ENCODE data around the gene TDP1. TPM values are rescaled to one million over a fixed set of nuclear protein-coding genes. Genes with fewer than 3 reads are reported as not detected.

TDP1 gene
- total RNA-seq, 2 experiments from 2014 or later = 51.9 to 59.8 TPM

DNA sequence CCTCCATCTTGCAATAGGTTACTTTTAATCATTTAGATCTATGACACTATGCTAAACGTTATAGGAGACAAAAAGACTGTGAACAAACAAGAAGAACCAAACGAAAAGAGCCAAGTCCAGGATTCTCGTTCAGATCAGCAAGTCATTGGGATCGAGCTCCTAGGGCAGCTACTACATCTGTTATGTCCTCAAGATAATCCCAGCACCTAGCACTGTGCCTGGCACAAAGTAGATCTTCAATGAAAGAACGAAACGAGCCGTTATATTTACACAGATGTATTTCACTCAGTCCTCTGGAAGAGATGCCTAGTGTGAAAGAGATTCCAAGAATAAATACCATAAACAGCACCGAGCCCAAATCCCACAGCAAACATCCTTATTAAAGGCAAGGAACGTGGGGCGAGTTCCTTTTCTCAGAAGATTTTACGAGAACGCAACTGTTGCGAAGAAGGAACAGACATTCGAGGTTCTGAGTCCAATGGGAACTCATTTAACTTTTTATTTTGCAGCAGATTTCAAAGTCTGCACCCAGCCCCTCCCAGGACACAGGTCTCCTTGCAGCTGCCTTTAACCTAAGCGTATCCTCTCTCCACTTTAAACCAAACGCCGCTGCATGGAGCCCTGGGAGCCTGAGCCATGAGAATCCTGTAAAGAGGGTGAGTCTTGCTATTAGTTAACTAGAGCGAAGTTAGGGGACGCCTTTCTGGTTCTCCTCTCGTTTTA lies 544 bp upstream of the TDP1 start:
- DNase-seq (no peak), ATAC-seq (ENCODE audit: poor library complexity) (peak; percentile 11)
- TF ChIP-seq, protein P1, sequence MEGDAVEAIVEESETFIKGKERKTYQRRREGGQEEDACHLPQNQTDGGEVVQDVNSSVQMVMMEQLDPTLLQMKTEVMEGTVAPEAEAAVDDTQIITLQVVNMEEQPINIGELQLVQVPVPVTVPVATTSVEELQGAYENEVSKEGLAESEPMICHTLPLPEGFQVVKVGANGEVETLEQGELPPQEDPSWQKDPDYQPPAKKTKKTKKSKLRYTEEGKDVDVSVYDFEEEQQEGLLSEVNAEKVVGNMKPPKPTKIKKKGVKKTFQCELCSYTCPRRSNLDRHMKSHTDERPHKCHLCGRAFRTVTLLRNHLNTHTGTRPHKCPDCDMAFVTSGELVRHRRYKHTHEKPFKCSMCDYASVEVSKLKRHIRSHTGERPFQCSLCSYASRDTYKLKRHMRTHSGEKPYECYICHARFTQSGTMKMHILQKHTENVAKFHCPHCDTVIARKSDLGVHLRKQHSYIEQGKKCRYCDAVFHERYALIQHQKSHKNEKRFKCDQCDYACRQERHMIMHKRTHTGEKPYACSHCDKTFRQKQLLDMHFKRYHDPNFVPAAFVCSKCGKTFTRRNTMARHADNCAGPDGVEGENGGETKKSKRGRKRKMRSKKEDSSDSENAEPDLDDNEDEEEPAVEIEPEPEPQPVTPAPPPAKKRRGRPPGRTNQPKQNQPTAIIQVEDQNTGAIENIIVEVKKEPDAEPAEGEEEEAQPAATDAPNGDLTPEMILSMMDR (IDR thresholded peaks at IDR 0.05) = no peak
- peak overlapping the region; percentile 74 for H3K4me3 ChIP-seq (ENCODE audit: low read length)
- Mint-ChIP-seq H3K4me3 (peak overlapping the region; percentile 88), H3K27ac (peak overlapping the region; percentile 99), H3K36me3 (ENCODE audit: low read depth) (peaks cover 42% of the 10 kb centered on the region), H3K27me3 (no peaks in the 10 kb centered on the region), H3K9me3 (no peaks in the 10 kb centered on the region), H3K4me1 (ENCODE audit: low read depth) (peaks cover 47% of the 10 kb centered on the region)
- no peaks in the 10 kb centered on the region for H3K9me3 ChIP-seq (ENCODE audit: control insufficient read depth in 1 of 2, insufficient read depth in 1 of 2, low read length in 2 of 2)
- intact Hi-C loops (cut with DNase I, micrococcal nuclease) = loop anchor here (1.0 to 10.0 kb wide), 11 partner anchors 302 to 1390 kb away; partner anchors contain the start of genes FOXN3 (in 2 of the 2), EML5 (in 1 of the 2), NRDE2 (in 1 of the 2) and PSMC1 (in 1 of the 2)
- H3K4me1 ChIP-seq (ENCODE audit: insufficient read depth, low read length) = peaks cover 42% of the 10 kb centered on the region
- H3K36me3 ChIP-seq (ENCODE audit: insufficient read depth, low read length) = peaks cover 11% of the 10 kb centered on the region
- H3K27me3 ChIP-seq (ENCODE audit: control insufficient read depth in 1 of 2, insufficient read depth in 2 of 2, low read length in 2 of 2) = no peaks in the 10 kb centered on the region
- POLR2A ChIA-PET = interaction anchor here (0.6 to 2.2 kb wide), 7 partner anchors 13 to 803 kb away, joined by 3 to 16 read pairs (median 6); no protein-coding TSS in a partner anchor
- peak overlapping the region in 1 of 2 donors; percentile 40 for H3K27ac ChIP-seq (ENCODE audit: low read depth in 1 of 2, low read length in 2 of 2)
- CTCF ChIA-PET = interaction anchor here (2.8 to 3.5 kb wide), 2 partner anchors 16 to 18 kb away, joined by 14 to 21 read pairs; no protein-coding TSS in a partner anchor

DNA sequence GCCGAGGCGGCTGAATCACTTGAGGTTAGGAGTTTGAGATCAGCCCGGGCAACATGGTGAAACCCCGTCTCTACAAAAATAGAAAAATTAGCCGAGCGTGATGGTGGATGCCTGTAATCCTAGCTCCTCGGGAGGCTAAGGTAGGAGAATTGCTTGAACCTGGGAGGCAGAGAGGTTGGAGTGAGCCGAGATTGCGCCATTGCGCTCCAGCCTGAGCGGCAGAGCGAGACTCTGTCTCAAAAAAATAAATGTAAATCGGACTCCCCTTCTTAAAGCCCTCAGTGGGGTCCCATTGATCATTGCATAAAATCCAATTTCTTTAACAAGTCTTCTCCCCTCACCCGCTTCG lies 908 bp downstream of the TDP1 start:
- ChIA-PET CTCF (interaction anchor here (2.8 to 3.5 kb wide), 2 partner anchors 16 to 17 kb away, joined by 14 to 21 read pairs; no protein-coding TSS in a partner anchor), POLR2A (interaction anchor here (0.7 to 2.2 kb wide), 8 partner anchors 9 to 802 kb away, joined by 3 to 16 read pairs (median 6); partner anchors contain the start of gene PSMC1)
- Histone ChIP-seq H3K36me3 (ENCODE audit: insufficient read depth, low read length) (peaks cover 11% of the 10 kb centered on the region), H3K27ac (ENCODE audit: low read depth in 1 of 2, low read length in 2 of 2) (peak overlapping the region; percentile 97 to 98), H3K27me3 (ENCODE audit: control insufficient read depth in 1 of 2, insufficient read depth in 2 of 2, low read length in 2 of 2) (no peaks in the 10 kb centered on the region), H3K9me3 (ENCODE audit: control insufficient read depth in 1 of 2, insufficient read depth in 1 of 2, low read length in 2 of 2) (no peaks in the 10 kb centered on the region), H3K4me1 (ENCODE audit: insufficient read depth, low read length) (peaks cover 54% of the 10 kb centered on the region), H3K4me3 (ENCODE audit: low read length) (peak overlapping the region; percentile 74)
- no peak for ATAC-seq (ENCODE audit: poor library complexity)
- Mint-ChIP-seq H3K27ac (peak overlapping the region; percentile 99), H3K36me3 (ENCODE audit: low read depth) (peaks cover 52% of the 10 kb centered on the region), H3K27me3 (no peaks in the 10 kb centered on the region), H3K4me3 (peak overlapping the region; percentile 98), H3K4me1 (ENCODE audit: low read depth) (peaks cover 62% of the 10 kb centered on the region), H3K9me3 (no peaks in the 10 kb centered on the region)
- intact Hi-C loops (cut with DNase I, micrococcal nuclease) = loop anchor here (2.0 to 10.0 kb wide), 10 partner anchors 300 to 1392 kb away; partner anchors contain the start of genes PSMC1 (in 2 of the 2), FOXN3 (in 1 of the 2), NRDE2 (in 1 of the 2) and TTC8 (in 1 of the 2)
- TF ChIP-seq, protein P1 (IDR thresholded peaks at IDR 0.05) = no peak
- DNase-seq = no peak

DNA sequence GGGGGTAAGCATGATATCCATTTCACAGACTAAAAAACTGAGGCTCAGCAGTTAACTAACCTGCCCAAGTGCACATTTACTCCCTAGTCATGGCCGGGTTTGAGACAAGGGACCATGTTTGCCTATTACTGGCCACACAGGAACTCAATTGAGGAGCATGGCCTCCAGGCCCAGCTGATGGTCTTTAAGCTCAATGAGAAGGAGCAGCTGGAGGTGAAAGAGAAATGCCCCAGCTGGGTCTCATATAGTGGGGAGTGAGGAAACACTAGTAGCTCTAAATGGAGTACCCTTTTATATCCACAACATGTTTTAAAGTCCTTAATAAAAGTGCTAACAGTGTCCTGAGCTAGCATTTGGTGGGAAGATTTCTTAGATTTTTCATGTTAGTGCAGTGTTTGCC lies 1.6 kb downstream of the TDP1 start:
- H3K9me3 Mint-ChIP-seq = no peaks in the 10 kb centered on the region
- TF ChIP-seq, protein P1 (IDR thresholded peaks at IDR 0.05) = no peak
- Histone ChIP-seq H3K27me3 (ENCODE audit: control insufficient read depth in 1 of 2, insufficient read depth in 2 of 2, low read length in 2 of 2) (no peaks in the 10 kb centered on the region), H3K4me3 (ENCODE audit: low read length) (no peak overlapping the region), H3K9me3 (ENCODE audit: control insufficient read depth in 1 of 2, insufficient read depth in 1 of 2, low read length in 2 of 2) (no peaks in the 10 kb centered on the region), H3K4me1 (ENCODE audit: insufficient read depth, low read length) (peaks cover 54% of the 10 kb centered on the region), H3K27ac (ENCODE audit: low read depth in 1 of 2, low read length in 2 of 2) (no peak overlapping the region), H3K36me3 (ENCODE audit: insufficient read depth, low read length) (peaks cover 11% of the 10 kb centered on the region)
- H3K36me3 Mint-ChIP-seq (ENCODE audit: low read depth) = peaks cover 53% of the 10 kb centered on the region
- no peak for ATAC-seq (ENCODE audit: poor library complexity)
- no peak for DNase-seq
- no peaks in the 10 kb centered on the region for H3K27me3 Mint-ChIP-seq
- intact Hi-C loops (cut with DNase I, micrococcal nuclease) = loop anchor here (2.0 to 10.0 kb wide), 10 partner anchors 299 to 1393 kb away; partner anchors contain the start of genes PSMC1 (in 2 of the 2), FOXN3 (in 1 of the 2), NRDE2 (in 1 of the 2) and TTC8 (in 1 of the 2)
- POLR2A ChIA-PET = no interaction called here
- H3K4me3 Mint-ChIP-seq = peak overlapping the region; percentile 98
- CTCF ChIA-PET = interaction anchor here (0.9 to 1.3 kb wide), 2 partner anchors 16 to 18 kb away, joined by 3 to 4 read pairs; no protein-coding TSS in a partner anchor
- H3K4me1 Mint-ChIP-seq (ENCODE audit: low read depth) = peaks cover 65% of the 10 kb centered on the region
- H3K27ac Mint-ChIP-seq = peak overlapping the region; percentile 99

Data from CD4-positive, alpha-beta T cell (primary cell).